GM12872 (cell line): ENCODE results near the gene PLB1.

Source experiments
- TF ChIP-seq, protein P1 (sequence below): IDR thresholded peaks from 3 replicates; pipeline ENCODE4 v1.5.1; 2011; ENCODE audit warnings: low read depth, mild to moderate bottlenecking, low read length, moderate library complexity; ENCODE audit not compliant: insufficient read depth

Gene PLB1

DNA sequence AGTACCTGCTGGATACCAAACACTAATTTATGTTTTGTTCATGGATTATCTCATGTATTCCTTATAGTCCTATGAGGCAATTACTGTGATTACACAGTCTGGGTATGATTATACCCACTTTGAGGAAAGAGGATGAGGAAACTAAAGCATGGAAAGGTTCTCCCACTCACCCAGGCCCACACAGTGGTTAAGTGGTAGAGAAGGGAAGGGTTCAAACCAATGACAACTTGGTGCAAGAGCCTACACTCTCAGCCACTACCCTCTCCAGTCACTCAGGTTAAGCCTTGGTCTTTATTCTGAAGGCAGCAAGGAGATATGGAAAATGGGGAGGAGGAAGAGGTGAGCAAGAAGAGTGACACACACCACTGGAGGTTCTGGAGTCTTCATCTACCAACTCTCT lies 191.3 kb downstream of the PLB1 start:
- TF ChIP-seq, protein P1, sequence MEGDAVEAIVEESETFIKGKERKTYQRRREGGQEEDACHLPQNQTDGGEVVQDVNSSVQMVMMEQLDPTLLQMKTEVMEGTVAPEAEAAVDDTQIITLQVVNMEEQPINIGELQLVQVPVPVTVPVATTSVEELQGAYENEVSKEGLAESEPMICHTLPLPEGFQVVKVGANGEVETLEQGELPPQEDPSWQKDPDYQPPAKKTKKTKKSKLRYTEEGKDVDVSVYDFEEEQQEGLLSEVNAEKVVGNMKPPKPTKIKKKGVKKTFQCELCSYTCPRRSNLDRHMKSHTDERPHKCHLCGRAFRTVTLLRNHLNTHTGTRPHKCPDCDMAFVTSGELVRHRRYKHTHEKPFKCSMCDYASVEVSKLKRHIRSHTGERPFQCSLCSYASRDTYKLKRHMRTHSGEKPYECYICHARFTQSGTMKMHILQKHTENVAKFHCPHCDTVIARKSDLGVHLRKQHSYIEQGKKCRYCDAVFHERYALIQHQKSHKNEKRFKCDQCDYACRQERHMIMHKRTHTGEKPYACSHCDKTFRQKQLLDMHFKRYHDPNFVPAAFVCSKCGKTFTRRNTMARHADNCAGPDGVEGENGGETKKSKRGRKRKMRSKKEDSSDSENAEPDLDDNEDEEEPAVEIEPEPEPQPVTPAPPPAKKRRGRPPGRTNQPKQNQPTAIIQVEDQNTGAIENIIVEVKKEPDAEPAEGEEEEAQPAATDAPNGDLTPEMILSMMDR, result no peak

DNA sequence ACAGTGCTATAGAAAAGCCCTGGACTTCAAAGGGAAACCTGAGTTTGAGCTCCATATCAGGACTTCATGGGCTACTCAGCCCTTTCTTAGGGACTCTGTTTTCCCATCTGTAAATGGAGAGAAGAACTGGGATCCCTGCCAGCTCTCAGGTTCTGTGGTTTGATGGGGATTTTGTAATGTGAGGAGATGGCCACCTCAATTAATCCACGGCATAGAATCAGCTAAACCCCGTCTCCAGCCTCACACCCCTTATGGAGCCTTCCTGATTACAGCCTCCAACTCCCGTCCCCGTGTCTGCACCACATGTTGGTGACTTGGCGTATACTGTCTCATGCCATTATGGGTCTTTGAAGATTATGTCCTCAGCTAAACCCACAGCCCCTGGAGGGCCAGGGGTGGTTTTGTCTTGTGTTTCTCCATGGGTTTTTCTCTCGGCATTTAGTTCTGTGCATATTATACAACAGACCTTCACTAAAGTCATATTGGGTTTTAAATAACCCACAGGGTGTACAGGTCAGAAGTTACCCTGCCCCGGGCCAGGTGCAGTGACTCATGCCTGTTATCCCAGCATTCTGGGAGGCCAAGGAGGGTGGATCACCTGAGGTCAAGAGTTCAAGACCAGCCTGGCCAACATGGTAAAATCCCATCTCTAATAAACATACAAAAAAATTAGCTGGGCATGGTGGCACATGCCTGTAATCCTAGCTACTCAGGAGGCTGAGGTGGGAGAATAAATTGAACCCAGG lies 192.0 kb downstream of the PLB1 start:
- TF ChIP-seq, protein P1, result no peak

DNA sequence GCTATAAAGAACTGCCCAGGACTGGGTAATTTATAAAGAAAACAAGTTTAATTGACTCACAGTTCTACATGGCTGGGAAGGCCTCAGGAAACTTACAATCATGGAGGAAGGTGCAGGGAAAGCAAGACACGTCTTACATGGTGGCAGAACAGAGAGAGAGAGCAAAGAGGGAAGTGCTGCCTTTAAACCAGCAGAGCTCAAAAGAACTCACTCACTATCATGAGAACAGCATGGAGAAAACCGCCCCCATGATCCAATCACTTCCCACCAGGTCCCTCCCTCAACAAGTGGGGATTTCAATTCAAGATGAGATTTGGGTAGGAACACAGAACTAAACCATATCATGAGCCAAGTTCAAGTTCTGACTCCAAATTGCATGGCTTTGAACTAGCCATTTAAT lies 193.0 kb downstream of the PLB1 start:
- TF ChIP-seq, protein P1, result no peak

DNA sequence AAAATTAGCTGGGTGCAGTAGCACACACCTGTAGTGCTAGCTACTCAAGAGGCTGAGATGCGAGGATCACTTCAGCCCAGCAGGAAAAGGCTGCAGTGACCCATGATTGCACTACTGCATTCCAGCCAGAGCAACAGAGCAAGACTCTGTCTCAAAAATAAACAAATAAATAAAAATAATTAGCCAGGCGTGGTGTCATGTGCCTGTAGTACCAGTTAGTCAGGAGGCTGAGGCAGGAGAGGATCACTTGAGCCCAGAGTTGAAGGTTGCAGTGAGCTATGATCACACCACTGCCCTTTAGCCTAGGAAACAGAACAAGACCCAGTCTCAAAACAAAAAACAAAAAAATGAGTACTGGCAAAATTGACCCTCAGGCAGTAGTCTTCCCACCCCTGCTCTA lies 193.9 kb downstream of the PLB1 start:
- TF ChIP-seq, protein P1, result no peak

DNA sequence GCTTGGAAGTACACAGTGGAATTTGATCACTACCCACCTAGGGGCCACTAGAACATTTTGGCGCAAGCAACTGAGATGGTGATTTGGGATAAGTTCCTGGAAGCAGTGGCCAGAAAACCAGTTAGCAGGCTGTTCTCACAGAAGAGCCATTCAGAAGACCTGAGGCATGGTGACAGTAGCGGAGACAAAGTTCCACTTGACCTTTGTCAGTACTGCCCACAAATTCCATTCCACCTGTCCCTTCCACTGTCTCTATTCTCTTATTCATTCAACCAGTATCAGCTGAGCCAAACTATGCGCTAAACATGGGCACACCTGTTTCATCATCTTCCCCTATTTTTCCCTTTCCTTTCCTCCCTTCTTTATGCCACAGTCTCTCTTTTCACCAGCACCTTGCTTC lies 196.6 kb downstream of the PLB1 start:
- TF ChIP-seq, protein P1, result no peak

DNA sequence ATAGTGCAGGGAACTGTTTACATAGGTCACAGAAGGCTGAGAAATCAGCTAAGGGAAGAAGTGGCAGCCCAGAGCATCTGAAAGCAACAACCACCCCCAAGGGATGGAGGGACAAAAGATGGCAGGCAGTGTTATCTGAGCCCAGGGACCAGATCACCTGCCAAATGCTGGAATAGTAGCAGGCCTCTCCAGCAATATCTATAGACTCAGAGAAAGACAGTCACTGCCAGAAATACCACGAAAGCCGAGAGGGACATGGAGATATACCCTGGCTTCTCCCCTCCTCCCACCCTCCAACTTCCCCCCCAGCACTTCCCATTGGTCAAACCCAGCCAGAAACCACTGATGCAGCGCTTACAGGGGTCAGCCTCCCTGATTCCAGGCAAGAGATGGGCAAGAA lies 197.4 kb downstream of the PLB1 start:
- TF ChIP-seq, protein P1, result no peak
